Retinal pigment epithelial cell (primary cell): ENCODE measurements around the gene MRM1.

Experiments
- DNase-seq: peaks from one replicate; pipeline ENCODE4 v3.0.0-alpha.2; 2010; ENCODE audit warnings: low read depth
- H3K4me3 ChIP-seq: 2 replicates; pipeline ENCODE4 v1.5.1; 2011; ENCODE audit warnings: mild to moderate bottlenecking, low read length, control low read depth, moderate library complexity
- CTCF ChIP-seq: conservative IDR thresholded peaks from 2 replicates; pipeline ENCODE4 v1.5.1; 2011; ENCODE audit warnings: low read depth, low read length, control low read depth, inconsistent platforms

MRM1 gene

GRCh38 chr17:36616061-36617029 lies 15.0 kb downstream of the MRM1 start:
- DNase-seq: no peak
- H3K4me3 ChIP-seq: no peak overlapping the region
- no peak for TF ChIP-seq CTCF

- DNase-seq: no peak
- TF ChIP-seq CTCF: no peak
Observed at GRCh38 chr17:36617773-36618172, 16.4 kb downstream of the MRM1 start.

GRCh38 chr17:36623281-36623680 lies 21.9 kb downstream of the MRM1 start:
- no peak overlapping the region for H3K4me3 ChIP-seq
- no peak for DNase-seq
- no peak for TF ChIP-seq CTCF

More at GRCh38 chr17:36617773-36618172, 16.4 kb downstream of the MRM1 start:
- H3K4me3 ChIP-seq: no peak overlapping the region

GRCh38 chr17:36625188-36625587 lies 23.8 kb downstream of the MRM1 start:
- no peak overlapping the region for H3K4me3 ChIP-seq
- no peak for TF ChIP-seq CTCF
- no peak for DNase-seq

GRCh38 chr17:36627101-36627500 lies 25.7 kb downstream of the MRM1 start:
- no peak overlapping the region for H3K4me3 ChIP-seq
- DNase-seq: no peak
- no peak for TF ChIP-seq CTCF

GRCh38 chr17:36628576-36628975 lies 27.2 kb downstream of the MRM1 start:
- no peak overlapping the region for H3K4me3 ChIP-seq
- DNase-seq: no peak
- no peak for TF ChIP-seq CTCF
